OCI-M2 (cell line): ENCODE results near the gene HDAC8.
"Not testable (repeated sequence)": the region's sequence is repeated elsewhere in the genome, so short reads cannot be mapped to it uniquely, and the experiment has no call there.

ENCODE experiments used
- DNase-seq: peaks from one replicate; lab custom pipeline; 2025; ENCODE audit not compliant: unreplicated experiment; lab: John Stamatoyannopoulos, UW

The HDAC8 gene

DNA sequence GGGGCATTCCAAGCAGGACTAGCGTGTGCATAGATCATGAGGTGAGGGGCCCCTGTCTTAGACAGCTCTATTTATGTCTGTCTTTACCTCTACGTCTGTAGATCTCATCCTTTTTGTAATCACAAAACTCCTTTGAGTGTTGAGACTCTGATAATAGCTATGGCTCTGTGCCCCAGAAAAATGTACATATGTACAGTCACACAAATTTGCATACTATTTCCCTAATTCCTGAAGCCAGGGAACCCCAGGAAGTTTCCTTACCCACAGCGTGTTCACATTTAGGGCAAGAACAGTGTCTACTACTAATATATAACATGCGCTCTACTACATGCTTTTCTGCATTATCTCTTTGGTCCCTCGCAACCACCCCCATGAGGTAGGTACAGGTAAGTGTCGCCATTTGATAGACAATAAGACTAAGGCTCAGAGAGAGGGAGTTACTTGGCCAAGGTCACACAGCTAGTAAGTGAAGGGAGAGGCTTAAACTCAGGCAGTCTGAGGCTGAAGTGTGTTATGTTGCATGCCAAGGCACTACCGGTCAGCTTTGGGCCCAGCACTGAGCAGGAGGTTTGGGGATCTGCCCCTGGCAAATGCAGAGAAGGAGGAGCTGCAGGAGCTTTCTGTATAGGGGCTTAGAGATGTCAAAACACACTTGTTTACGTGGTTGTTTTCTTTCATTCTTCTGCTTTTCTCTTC is 245.9 kb downstream of the HDAC8 start:
- no peak for DNase-seq

DNA sequence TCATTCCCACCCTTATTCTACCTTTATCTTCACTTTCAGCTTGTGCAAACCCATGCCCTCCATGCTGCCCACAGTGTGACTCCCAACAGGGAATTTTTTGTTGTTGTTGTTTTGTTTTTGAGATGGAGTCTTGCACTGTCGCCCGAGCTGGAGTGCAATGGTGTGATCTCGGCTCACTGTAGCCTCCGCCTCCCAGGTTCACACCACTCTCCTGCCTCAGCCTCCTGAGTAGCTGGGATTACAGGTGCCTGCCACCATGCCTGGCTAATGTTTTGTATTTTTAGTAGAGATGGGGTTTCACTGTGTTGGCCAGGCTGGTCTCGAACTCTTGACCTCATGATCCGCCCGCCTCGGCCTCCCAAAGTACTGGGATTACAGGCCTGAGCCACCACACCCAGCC is 253.0 kb downstream of the HDAC8 start:
- not testable (repeated sequence) for DNase-seq

DNA sequence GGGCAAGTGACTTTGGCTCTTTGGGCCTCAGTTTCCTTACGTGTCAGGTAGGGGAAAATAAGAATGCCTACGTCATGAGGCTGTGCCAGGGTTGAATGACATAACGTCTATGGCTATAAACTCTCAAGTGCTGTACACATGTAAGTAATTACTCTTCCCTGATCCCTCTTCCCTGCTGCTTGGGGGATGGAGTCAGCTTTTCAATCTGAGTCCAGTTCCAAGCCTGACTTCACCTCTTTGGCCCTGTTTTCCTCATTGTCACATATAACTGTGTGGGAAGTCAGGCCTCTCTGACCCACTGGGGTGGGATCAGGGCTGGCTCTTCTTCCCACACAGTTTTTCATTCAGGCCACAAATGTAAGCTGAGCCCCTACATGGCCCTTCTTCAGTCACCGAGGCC is 255.5 kb downstream of the HDAC8 start:
- DNase-seq, result no peak

DNA sequence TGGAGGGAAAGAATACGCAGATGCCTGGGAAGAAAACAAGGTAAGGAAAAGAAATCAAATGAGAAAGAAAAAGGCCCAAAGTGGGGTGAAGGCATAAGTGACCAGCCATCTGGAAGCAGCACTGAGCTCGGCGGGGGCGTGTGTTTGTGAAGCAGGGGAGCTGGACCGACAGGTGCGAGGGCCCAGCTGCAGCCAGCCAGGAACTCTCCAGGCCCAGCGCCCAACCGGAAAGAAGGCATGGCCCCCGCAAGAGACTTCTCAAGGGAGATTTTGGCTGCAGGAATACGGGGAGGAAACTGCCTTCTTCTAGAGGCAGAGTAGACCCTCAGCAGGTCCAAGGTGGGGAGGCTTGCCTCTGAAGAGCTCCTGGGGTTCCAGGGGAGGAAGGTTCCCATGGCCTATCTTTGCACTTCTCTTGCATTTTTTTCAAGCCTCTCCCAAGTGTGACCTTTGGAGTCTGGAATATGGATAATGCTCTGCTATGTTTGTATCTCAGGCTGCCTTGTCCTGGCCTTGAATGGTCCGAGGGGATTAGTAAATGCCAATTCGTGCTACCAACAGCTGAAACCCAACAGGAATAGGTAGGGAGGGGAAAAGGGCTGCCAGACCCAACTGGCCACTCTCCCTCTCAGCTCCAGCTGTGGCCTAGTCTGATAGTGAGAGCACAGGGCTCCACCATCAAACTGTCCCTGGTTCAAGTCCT is 256.1 kb downstream of the HDAC8 start:
- no peak for DNase-seq

- DNase-seq, result no peak
Observed at GRCh38 chrX:72314881-72315280, 257.8 kb downstream of the HDAC8 start.

GRCh38 chrX:72313707-72314641 is 258.7 kb downstream of the HDAC8 start:
- DNase-seq, result no peak

DNA sequence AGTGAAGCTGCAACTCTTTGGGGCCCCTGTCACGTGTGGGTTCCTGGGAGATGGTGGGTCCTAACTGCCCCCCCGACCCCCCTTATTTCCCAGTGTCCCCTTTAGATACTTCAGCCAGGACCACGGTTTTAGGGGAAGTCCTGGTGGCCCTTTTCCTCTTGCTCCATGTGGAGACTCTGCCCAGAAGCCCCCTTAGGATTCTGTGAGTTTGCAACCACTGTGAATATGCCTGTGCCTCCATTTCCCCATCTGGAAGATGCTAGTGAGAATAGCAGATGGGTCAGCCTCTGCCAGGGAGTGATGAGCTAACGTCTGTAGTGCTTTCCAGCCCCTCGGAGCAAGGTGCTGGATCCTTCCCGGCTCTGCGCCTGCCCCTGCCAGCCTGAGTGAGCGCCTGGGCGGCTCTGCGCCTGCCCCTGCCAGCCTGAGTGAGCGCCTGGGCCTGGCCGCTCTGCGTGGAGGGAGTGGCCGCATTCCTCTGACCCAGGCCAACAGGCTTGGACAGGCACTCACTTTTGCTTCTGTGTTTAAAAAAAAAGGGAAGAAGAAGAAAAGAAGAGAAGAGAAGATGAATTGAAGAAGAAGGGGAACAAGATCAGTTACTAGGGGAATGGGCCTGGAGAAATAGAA is 260.2 kb downstream of the HDAC8 start:
- no peak for DNase-seq

- no peak for DNase-seq
Observed at GRCh38 chrX:72309297-72310071, 263.2 kb downstream of the HDAC8 start.

- no peak for DNase-seq
Observed at GRCh38 chrX:72308566-72309296, 263.9 kb downstream of the HDAC8 start.

- DNase-seq, result no peak
Observed at GRCh38 chrX:72308209-72308565, 264.5 kb downstream of the HDAC8 start.

GRCh38 chrX:72307646-72308051 is 265.0 kb downstream of the HDAC8 start:
- no peak for DNase-seq

GRCh38 chrX:72306851-72307645 is 265.6 kb downstream of the HDAC8 start:
- no peak for DNase-seq

- DNase-seq, result no peak
Observed at GRCh38 chrX:72306085-72306801, 266.4 kb downstream of the HDAC8 start.

DNA sequence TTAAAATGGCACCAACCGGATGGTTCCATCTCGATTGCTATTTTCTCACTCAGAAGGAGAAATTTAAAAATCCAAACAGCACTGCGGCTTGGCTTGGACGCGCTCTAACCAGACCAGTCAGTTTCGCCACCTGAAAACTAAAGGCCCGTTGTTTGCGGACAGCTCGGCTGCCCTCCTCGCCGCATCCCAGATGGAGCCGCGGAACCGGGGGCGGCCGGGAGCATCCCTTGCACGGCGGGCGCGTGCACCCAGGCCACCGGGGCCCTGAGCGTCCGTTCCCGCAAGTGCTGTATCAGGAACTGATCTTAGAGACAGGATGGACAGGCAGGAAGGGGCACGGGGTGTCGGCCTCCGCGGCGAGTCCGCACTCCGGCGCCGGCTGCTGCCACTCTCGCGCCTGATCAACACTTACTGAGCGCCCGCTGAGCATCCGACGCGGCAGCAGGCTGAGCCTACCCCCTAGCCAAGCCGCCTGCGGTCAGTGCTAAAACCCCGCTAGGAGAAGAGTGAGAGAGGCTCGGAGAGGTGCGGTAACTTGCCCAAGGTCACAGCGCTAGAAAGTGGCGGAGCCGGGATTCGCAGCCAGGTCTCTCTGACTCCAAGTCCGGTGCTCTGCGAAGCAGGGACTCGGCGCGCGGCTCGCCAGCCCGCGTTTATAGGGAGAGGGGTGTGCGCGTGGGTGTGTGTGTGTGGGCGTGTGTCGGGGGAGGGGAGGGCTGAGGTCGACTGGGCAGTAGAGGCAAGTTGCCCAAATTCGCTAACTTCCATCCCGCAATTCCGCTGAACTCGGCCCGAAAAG is 267.2 kb downstream of the HDAC8 start, which contains the start of gene CITED1:
Gene CITED1, minus strand, starts transcription at position 629 of the 799 bp plus-strand sequence. CDS start 3,045 bp downstream, outside the sequence.
- DNase-seq, result no peak

DNA sequence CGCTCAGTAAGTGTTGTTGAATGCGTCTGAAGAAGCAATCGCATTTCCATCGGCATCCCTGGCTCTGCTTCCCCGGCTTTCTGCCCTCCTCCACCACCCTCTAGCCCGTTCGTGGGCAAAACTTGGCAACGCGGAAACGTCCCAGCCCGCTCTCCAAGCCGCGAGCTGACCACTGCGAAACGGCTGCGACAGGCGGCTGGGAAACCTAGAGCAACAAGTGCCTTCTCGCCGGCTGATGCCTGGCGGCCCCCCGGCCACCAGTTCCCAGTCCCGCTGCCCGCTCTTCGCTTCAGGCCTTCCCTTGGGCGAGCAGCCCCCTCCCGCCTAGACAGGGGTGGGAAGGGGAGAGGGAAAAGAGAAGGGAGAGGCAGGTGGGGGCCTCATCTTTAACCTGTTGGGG is 267.8 kb downstream of the HDAC8 start:
- no peak for DNase-seq

DNA sequence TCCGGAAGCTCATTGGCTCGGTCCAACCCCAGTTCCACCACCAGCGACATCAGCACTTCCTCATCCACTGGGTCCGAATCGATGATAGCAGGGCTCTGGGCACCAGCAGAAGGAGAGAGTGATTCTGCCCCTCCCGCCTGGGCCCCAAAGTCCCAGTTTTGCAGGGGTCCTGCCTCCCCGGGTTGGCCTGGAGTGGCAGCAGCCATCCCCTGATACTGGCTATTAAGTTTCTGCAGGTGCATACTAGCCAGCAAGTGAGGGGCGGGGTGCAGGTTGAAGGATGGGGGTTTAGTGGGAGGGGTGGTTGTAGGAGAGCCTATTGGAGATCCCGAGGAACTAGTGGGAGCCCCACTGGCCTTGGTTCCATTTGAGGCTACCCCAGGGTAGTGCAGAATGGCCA is 270.9 kb downstream of the HDAC8 start:
- no peak for DNase-seq

GRCh38 chrX:72299891-72300630 is 272.6 kb downstream of the HDAC8 start:
- no peak for DNase-seq
